GM21576 (cell line): ENCODE results near the gene OR4F29.
"Not testable (repeated sequence)": the region's sequence is repeated elsewhere in the genome, so short reads cannot be mapped to it uniquely, and the experiment has no call there.

ENCODE experiments used
- ATAC-seq: cut with Tn5 transposase; IDR thresholded peaks from one replicate; pipeline ENCODE4 v1.9.1; 2021; ENCODE audit warnings: mild to moderate bottlenecking, moderate library complexity; ENCODE audit not compliant: unreplicated experiment

Gene OR4F29

GRCh38 chr1:451578-451977 lies at the start of gene OR4F29:
TSS of gene OR4F29 (minus strand) at chr1:451678. CDS start at chr1:451678, 0 bp downstream.
- ATAC-seq = not testable (repeated sequence)
